ENCODE data around the gene TPP2.

DNA sequence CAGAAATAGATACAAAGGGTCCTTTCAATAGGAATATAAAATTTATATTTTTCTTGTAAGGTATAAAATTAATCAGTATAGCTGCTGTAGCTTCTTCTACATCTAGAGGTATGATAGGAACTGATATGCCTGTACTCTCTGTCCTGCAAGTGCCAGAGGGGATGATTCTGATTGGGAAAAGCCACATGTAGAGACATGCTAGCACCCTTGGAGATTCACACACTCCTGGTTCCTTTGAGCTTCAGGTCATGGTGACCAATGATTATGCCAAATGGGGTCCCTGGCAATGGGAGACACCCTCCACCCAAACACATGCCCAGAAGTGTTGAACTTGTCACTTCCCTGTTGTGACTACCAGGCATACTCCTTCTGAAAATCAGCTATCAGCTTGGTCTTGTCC, 112.8 kb downstream of the TPP2 start:
- no peak for TF ChIP-seq CTCF (IDR thresholded peaks at IDR 0.05)
- TF ChIP-seq POLR2A (IDR thresholded peaks at IDR 0.05), result no peak

Measured in esophagus squamous epithelium (tissue), 4 donors.